HepG2 (cell line): Measurements from ENCODE around the gene OBP2A. TPM values are rescaled to one million over a fixed set of nuclear protein-coding genes. Genes with fewer than 3 reads are reported as not detected.
"Not testable (repeated sequence)": the region's sequence is repeated elsewhere in the genome, so short reads cannot be mapped to it uniquely, and the experiment has no call there.

Source experiments
- ATAC-seq: fragments of 200-7000 bp; cut with Tn5 transposase; 3 replicates; pipeline ENCODE4 v1.9.1; 2020; ENCODE audit warnings: mild to moderate bottlenecking, moderate library complexity
- BruUV-seq: library from RNA; stranded (reverse); fragments of 400-500 nt; replicated peaks from 2 replicates; lab custom pipeline; 2021; lab: Mats Ljungman, UMichigan
- CTCF ChIA-PET: fragments of 300-600 bp; formaldehyde crosslinking; extraction: SDS; loops from one replicate; lab custom pipeline; 2021; ENCODE audit warnings: low total read pairs, inconsistent platforms, low intra/inter-chr PET ratio; lab: Yijun Ruan, JAX
- POLR2A ChIA-PET: fragments of 350-600 bp; sonication (Branson Sonifier 250); formaldehyde crosslinking; loops from one replicate; lab custom pipeline; 2020; ENCODE audit warnings: antibody characterized with exemption, inconsistent platforms; lab: Yijun Ruan, JAX
- DNase-seq: peaks from one replicate; pipeline ENCODE4 v3.0.0-alpha.2; 2015; ENCODE audit warnings: low spot score
- FAIRE-seq: peaks from 3 replicates; lab custom pipeline; 2011; peaks lifted over from hg19 to GRCh38; lab: Jason Lieb, UNC
- H2AFZ ChIP-seq: one replicate; pipeline ENCODE4 v1.6.1; 2011; ENCODE audit warnings: low read length, inconsistent platforms
- H3K27ac ChIP-seq: fragments of 300-600 bp; 3 replicates; pipeline ENCODE4 v1.8.0; 2011; ENCODE audit warnings: mixed run types, mild to moderate bottlenecking, mixed read lengths, low read length, inconsistent platforms; ENCODE audit not compliant: insufficient read depth; ENCODE audit errors: extremely low read length
- H3K27me3 ChIP-seq, 2 experiments: fragments of 200-600 bp in 1 of 2; 2 replicates in 1 of 2; 3 replicates in 1 of 2; pipeline versions ENCODE4 v1.6.0 to v1.8.0; 2011; ENCODE audit warnings: low read length in 2 of 2, mild to moderate bottlenecking in 2 of 2, moderate library complexity in 2 of 2, inconsistent platforms in 1 of 2; ENCODE audit not compliant: insufficient read depth in 2 of 2, control insufficient read depth in 1 of 2
- H3K36me3 ChIP-seq, 2 experiments: fragments of 200-600 bp in 1 of 2; replicated peaks in 1 of 2; 2 replicates in 1 of 2; 3 replicates in 1 of 2; pipeline versions ENCODE4 v1.5.1 to v1.8.0; 2011; ENCODE audit warnings: low read length in 2 of 2, inconsistent platforms in 1 of 2; ENCODE audit not compliant: insufficient read depth in 2 of 2, control insufficient read depth in 1 of 2
- H3K4me1 ChIP-seq: 2 replicates; pipeline ENCODE4 v1.5.1; 2012; ENCODE audit warnings: low read length, inconsistent platforms; ENCODE audit not compliant: insufficient read depth
- H3K4me2 ChIP-seq: 2 replicates; pipeline ENCODE4 v1.6.0; 2011; ENCODE audit warnings: low read depth, low read length, inconsistent platforms
- H3K4me3 ChIP-seq, 3 experiments: fragments of 200-600 bp in 1 of 3; sonication (generic), shearing (Covaris generic) in 1 of 3; replicated peaks in 1 of 3; 2 replicates each; pipeline ENCODE4 v1.5.1; 2011 to 2016; ENCODE audit warnings: low read length in 3 of 3, inconsistent platforms in 2 of 3, low read depth in 2 of 3, mild to moderate bottlenecking in 2 of 3, control low read depth in 1 of 3, mixed read lengths in 1 of 3; ENCODE audit not compliant: insufficient read depth in 1 of 3
- H3K79me2 ChIP-seq: one replicate; pipeline ENCODE4 v1.6.1; 2011; ENCODE audit warnings: low read length, inconsistent platforms; ENCODE audit not compliant: insufficient read depth
- H3K9ac ChIP-seq: 2 replicates; pipeline ENCODE4 v1.6.0; 2011; ENCODE audit warnings: mild to moderate bottlenecking, low read depth, low read length, inconsistent platforms; ENCODE audit not compliant: insufficient read depth
- H3K9me3 ChIP-seq: 2 replicates; pipeline ENCODE4 v1.5.1; 2012; ENCODE audit warnings: mild to moderate bottlenecking, low read length
- H4K20me1 ChIP-seq: 2 replicates; pipeline ENCODE4 v1.6.0; 2011; ENCODE audit warnings: inconsistent platforms, mild to moderate bottlenecking, low read length, moderate library complexity; ENCODE audit not compliant: insufficient read depth
- SKI ChIP-seq: fragments of 450-650 bp; IDR thresholded peaks from one replicate; pipeline ENCODE4 v1.6.1; 2018; ENCODE audit warnings: mild to moderate bottlenecking; ENCODE audit not compliant: partially characterized antibody
- WGBS: methylation state at CpG from one replicate; pipeline ENCODE4 v1.1.6; 2017; ENCODE audit warnings: low lambda C conversion rate; 5-methylcytosine and 5-hydroxymethylcytosine counted together
- in situ Hi-C: cut with HindIII; loops from 2 replicates; pipeline ENCODE4 v1.10.0; 2017; ENCODE audit warnings: low pct_unique_long_range_greater_than_20kb; ENCODE audit not compliant: extremely low pct_ligation_motif_present
- intact Hi-C: fragments of 100-400 bp; cut with micrococcal nuclease; formaldehyde crosslinking; loops from one replicate; pipeline ENCODE4 v1.10.0; 2022; ENCODE audit not compliant: unreplicated experiment
- polyA plus RNA-seq, 8 experiments: library from polyadenylated mRNA; depleted of rRNA in 3 of 8; stranded (reverse) in 7 of 8; unstranded in 1 of 8; fragments of >200 nt; fragmentation: Illumina TruSeq in 4 of 8; extraction: Trizol in 4 of 8; gene quantifications; 2 replicates each; pipeline versions ENCODE4 v1.2.1 to v1.2.3, GENCODE V29; 2011 to 2016; ENCODE audit warnings: low read depth in 4 of 8, missing spikeins in 1 of 8, mixed read lengths in 1 of 8; ENCODE audit not compliant: insufficient read depth in 1 of 8
- total RNA-seq, 5 experiments: library from RNA; depleted of rRNA; stranded (reverse); fragments of >200 nt; fragmentation: Illumina TruSeq; extraction: Trizol; gene quantifications; 2 replicates each; pipeline ENCODE4 v1.2.3, GENCODE V29; 2016; ENCODE audit warnings: low read depth in 1 of 5
- TF ChIP-seq, protein P1 (sequence below): sonication (generic); formaldehyde crosslinking; IDR thresholded peaks from 2 replicates; pipeline ENCODE4 v1.5.1; 2020; ENCODE audit warnings: mild to moderate bottlenecking, missing genetic modification reagents, moderate library complexity

The OBP2A gene
- total and polyA plus RNA-seq, 2 of the 13 experiments (the other 11 are each of a cell fraction or from before 2014, with no cell fraction given): 0.32 TPM; not detected in 1

GRCh38 chr9:135546792-135547617, 1.1 kb downstream of the OBP2A start:
- H3K4me2 ChIP-seq, ATAC-seq, DNase-seq, FAIRE-seq, H4K20me1 ChIP-seq, H3K4me3 ChIP-seq, in situ Hi-C loops, H3K27ac ChIP-seq, BruUV-seq, POLR2A ChIA-PET, H2AFZ ChIP-seq, H3K9ac ChIP-seq, CTCF ChIA-PET, H3K9me3 ChIP-seq, H3K4me1 ChIP-seq, H3K36me3 ChIP-seq, H3K79me2 ChIP-seq, intact Hi-C loops: not testable (repeated sequence)
- peaks cover 10 to 37% of the 10 kb centered on the region in 2 experiments; a peak in 4 of 5 replicates for H3K27me3 ChIP-seq
- 7% methylated on average over 8 of the region's 21 CpGs for WGBS

- ChIA-PET CTCF (no interaction called here), POLR2A (no interaction called here)
- H3K9me3 ChIP-seq: no peaks in the 10 kb centered on the region
- H3K4me2 ChIP-seq: no peak overlapping the region
- WGBS: 16% methylated on average over 14 of the region's 28 CpGs
- in situ Hi-C loops: no loop called here
- no peak overlapping the region for H2AFZ ChIP-seq
- no peaks in the 10 kb centered on the region for H3K79me2 ChIP-seq
- H3K27me3 ChIP-seq: peaks cover 12 to 44% of the 10 kb centered on the region in 2 experiments; a peak in 4 of 5 replicates
- no peak for ATAC-seq
- no peaks in the 10 kb centered on the region; the same call in 1 of the 2 replicates for H3K4me1 ChIP-seq
- FAIRE-seq: no peak
- no peak overlapping the region for H3K9ac ChIP-seq
- BruUV-seq: no TSS peak
- no peaks in the 10 kb centered on the region for H3K36me3 ChIP-seq
- no peak overlapping the region for H3K4me3 ChIP-seq
- intact Hi-C loops: no loop called here
- no peak for DNase-seq
- H3K27ac ChIP-seq: no peak overlapping the region
- no peaks in the 10 kb centered on the region for H4K20me1 ChIP-seq
- TF ChIP-seq, protein P1, sequence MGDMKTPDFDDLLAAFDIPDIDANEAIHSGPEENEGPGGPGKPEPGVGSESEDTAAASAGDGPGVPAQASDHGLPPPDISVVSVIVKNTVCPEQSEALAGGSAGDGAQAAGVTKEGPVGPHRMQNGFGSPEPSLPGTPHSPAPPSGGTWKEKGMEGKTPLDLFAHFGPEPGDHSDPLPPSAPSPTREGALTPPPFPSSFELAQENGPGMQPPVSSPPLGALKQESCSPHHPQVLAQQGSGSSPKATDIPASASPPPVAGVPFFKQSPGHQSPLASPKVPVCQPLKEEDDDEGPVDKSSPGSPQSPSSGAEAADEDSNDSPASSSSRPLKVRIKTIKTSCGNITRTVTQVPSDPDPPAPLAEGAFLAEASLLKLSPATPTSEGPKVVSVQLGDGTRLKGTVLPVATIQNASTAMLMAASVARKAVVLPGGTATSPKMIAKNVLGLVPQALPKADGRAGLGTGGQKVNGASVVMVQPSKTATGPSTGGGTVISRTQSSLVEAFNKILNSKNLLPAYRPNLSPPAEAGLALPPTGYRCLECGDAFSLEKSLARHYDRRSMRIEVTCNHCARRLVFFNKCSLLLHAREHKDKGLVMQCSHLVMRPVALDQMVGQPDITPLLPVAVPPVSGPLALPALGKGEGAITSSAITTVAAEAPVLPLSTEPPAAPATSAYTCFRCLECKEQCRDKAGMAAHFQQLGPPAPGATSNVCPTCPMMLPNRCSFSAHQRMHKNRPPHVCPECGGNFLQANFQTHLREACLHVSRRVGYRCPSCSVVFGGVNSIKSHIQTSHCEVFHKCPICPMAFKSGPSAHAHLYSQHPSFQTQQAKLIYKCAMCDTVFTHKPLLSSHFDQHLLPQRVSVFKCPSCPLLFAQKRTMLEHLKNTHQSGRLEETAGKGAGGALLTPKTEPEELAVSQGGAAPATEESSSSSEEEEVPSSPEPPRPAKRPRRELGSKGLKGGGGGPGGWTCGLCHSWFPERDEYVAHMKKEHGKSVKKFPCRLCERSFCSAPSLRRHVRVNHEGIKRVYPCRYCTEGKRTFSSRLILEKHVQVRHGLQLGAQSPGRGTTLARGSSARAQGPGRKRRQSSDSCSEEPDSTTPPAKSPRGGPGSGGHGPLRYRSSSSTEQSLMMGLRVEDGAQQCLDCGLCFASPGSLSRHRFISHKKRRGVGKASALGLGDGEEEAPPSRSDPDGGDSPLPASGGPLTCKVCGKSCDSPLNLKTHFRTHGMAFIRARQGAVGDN (CRISPR knock-in tag): no peak
- no peak for TF ChIP-seq SKI
These were observed 2.1 kb downstream of the OBP2A start for GRCh38 chr9:135547756-135548736.
